Adrenal gland (tissue), 5 donors: ENCODE data around the gene MIGA2.

Experiments used
- CTCF ChIP-seq, 6 experiments: fragments of 450-650 bp in 4 of 6; fragments of 200-600 bp in 2 of 6; sonication (generic) in 1 of 6; IDR thresholded peaks; 1 replicate in 5 of 6; 2 replicates in 1 of 6; pipeline versions ENCODE4 v1.5.1 to v1.8.0; 2016 to 2021; ENCODE audit warnings: antibody characterized with exemption in 6 of 6, mild to moderate bottlenecking in 2 of 6, moderate library complexity in 1 of 6
- POLR2A ChIP-seq, 2 donors: fragments of 450-650 bp; IDR thresholded peaks; one replicate each; pipeline ENCODE4 v1.6.1; 2017; ENCODE audit warnings: antibody characterized with exemption in 2 of 2, mild to moderate bottlenecking in 2 of 2, moderate library complexity in 1 of 2
- donor health status: DM: no; HTN: no; CAD: no.

GRCh38 chr9:129118799-129119198 lies 82.4 kb downstream of the MIGA2 start:
- no peak for TF ChIP-seq CTCF (IDR thresholded peaks at IDR 0.05)
- TF ChIP-seq POLR2A (IDR thresholded peaks at IDR 0.05) = no peak
